IPS-18a (cell line): Measurements from ENCODE around the gene FAN1.

Source experiments
- H3K27ac ChIP-seq: one replicate; pipeline ENCODE4 v1.5.1; 2013; ENCODE audit warnings: low read length
- H3K27me3 ChIP-seq: one replicate; pipeline ENCODE4 v1.6.1; 2013; ENCODE audit warnings: mild to moderate bottlenecking, low read length; ENCODE audit not compliant: control insufficient read depth, insufficient read depth
- H3K36me3 ChIP-seq: one replicate; pipeline ENCODE4 v1.6.1; 2013; ENCODE audit warnings: low read depth, low read length; ENCODE audit not compliant: control insufficient read depth
- H3K4me1 ChIP-seq: one replicate; pipeline ENCODE4 v1.6.1; 2013; ENCODE audit warnings: low read depth, low read length; ENCODE audit not compliant: control insufficient read depth
- H3K4me3 ChIP-seq: one replicate; pipeline ENCODE4 v1.5.1; 2013; ENCODE audit warnings: low read length
- H3K9ac ChIP-seq: one replicate; pipeline ENCODE4 v1.6.1; 2013; ENCODE audit warnings: mild to moderate bottlenecking, low read length, moderate library complexity
- H3K9me3 ChIP-seq: one replicate; pipeline ENCODE4 v1.6.1; 2013; ENCODE audit warnings: low read depth, low read length; ENCODE audit not compliant: control insufficient read depth

FAN1 gene

GRCh38 chr15:30895461-30896210, 8.1 kb upstream of the FAN1 start:
- H3K27ac ChIP-seq = no peak overlapping the region
- no peaks in the 10 kb centered on the region for H3K9me3 ChIP-seq

DNA sequence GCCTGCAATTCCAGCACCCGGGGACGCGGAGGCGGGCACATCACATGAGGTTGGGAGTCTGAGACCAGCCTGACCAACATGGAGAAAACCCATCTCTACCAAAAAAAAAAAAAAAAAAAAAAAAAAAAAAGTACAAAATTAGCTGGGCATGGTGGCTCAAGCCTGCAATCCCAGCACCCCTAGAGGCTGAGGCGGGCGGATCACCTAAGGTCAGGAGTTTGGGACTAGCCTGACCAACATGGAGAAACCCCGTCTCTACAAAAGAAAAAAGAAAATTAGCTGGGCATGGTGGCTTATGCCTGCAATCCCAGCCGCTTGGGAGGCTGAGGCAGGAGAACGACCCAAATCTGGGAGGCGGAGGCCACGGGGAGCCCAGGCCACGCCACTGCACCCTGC, 7.5 kb upstream of the FAN1 start:
- no peak overlapping the region for H3K9ac ChIP-seq
- H3K4me1 ChIP-seq = peaks cover 11% of the 10 kb centered on the region
- no peak overlapping the region for H3K27ac ChIP-seq
- no peaks in the 10 kb centered on the region for H3K36me3 ChIP-seq
- no peaks in the 10 kb centered on the region for H3K27me3 ChIP-seq
- no peaks in the 10 kb centered on the region for H3K9me3 ChIP-seq
- H3K4me3 ChIP-seq = no peak overlapping the region

More at GRCh38 chr15:30895461-30896210, 8.1 kb upstream of the FAN1 start:
- H3K9ac ChIP-seq = no peak overlapping the region
- peaks cover 11% of the 10 kb centered on the region for H3K4me1 ChIP-seq
- no peaks in the 10 kb centered on the region for H3K27me3 ChIP-seq
- H3K36me3 ChIP-seq = no peaks in the 10 kb centered on the region
- H3K4me3 ChIP-seq = no peak overlapping the region

DNA sequence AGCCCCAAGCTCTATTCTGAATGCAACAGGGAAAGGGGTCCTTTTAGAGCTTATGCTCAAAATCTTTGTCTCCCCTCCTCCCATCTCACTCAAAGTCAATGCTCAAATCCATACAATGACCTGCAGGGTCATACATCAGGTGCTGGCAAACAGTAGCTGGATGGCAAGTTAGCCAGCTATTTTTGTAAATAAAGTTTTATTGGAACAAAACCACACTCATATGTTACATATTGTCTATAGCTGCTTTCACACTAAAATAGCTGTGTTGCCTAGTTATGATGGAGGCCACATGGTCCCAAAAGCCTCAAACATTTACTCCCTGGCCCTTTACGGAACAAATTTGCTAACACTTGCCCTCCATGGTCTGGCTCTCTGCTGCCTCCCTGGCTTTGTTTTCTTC, 1.8 kb upstream of the FAN1 start:
- no peaks in the 10 kb centered on the region for H3K36me3 ChIP-seq
- no peak overlapping the region for H3K4me3 ChIP-seq
- no peak overlapping the region for H3K9ac ChIP-seq
- H3K9me3 ChIP-seq = no peaks in the 10 kb centered on the region
- H3K4me1 ChIP-seq = peaks cover 4% of the 10 kb centered on the region
- H3K27me3 ChIP-seq = no peaks in the 10 kb centered on the region
- no peak overlapping the region for H3K27ac ChIP-seq

- H3K27me3 ChIP-seq = no peaks in the 10 kb centered on the region
- peaks cover 12% of the 10 kb centered on the region for H3K36me3 ChIP-seq
- no peak overlapping the region for H3K27ac ChIP-seq
- H3K4me1 ChIP-seq = peaks cover 4% of the 10 kb centered on the region
- H3K4me3 ChIP-seq = peak overlapping the region; percentile 85
- H3K9ac ChIP-seq = no peak overlapping the region
- H3K9me3 ChIP-seq = no peaks in the 10 kb centered on the region
Measured at GRCh38 chr15:30904812-30905211, 1.1 kb downstream of the FAN1 start.

DNA sequence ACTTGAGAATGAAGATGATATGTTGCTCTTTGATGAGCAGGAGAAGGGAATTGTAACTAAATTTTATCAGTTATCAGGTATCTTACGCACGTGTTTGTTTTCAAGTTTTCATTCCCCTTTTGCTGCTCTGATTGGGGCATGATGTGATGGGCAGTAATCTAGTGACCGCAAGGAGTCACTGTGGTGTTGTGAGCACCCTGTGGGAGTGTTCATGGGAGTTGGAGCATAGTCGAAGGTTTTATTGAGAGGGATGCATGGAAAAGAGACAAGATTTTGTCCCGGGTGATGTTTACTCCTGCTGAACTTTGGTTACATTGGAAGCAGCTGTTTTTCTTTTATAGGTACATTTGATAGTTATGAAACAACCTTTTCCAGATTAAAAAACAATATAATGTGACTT, 2.1 kb downstream of the FAN1 start:
- H3K9ac ChIP-seq = no peak overlapping the region
- H3K9me3 ChIP-seq = no peaks in the 10 kb centered on the region
- peaks cover 4% of the 10 kb centered on the region for H3K4me1 ChIP-seq
- H3K27me3 ChIP-seq = no peaks in the 10 kb centered on the region
- peaks cover 18% of the 10 kb centered on the region for H3K36me3 ChIP-seq
- no peak overlapping the region for H3K4me3 ChIP-seq
- no peak overlapping the region for H3K27ac ChIP-seq

- H3K27me3 ChIP-seq = no peaks in the 10 kb centered on the region
- H3K27ac ChIP-seq = no peak overlapping the region
- peaks cover 4% of the 10 kb centered on the region for H3K4me1 ChIP-seq
- no peak overlapping the region for H3K4me3 ChIP-seq
- H3K36me3 ChIP-seq = peaks cover 22% of the 10 kb centered on the region
- no peaks in the 10 kb centered on the region for H3K9me3 ChIP-seq
- no peak overlapping the region for H3K9ac ChIP-seq
Measured at GRCh38 chr15:30906366-30906765, 2.7 kb downstream of the FAN1 start.

- H3K4me3 ChIP-seq = no peak overlapping the region
- H3K9ac ChIP-seq = no peak overlapping the region
- H3K9me3 ChIP-seq = no peaks in the 10 kb centered on the region
- no peaks in the 10 kb centered on the region for H3K27me3 ChIP-seq
- no peak overlapping the region for H3K27ac ChIP-seq
- H3K4me1 ChIP-seq = no peaks in the 10 kb centered on the region
- peaks cover 65% of the 10 kb centered on the region for H3K36me3 ChIP-seq
Measured at GRCh38 chr15:30913761-30914160, 10.0 kb downstream of the FAN1 start.

GRCh38 chr15:30917013-30917412, 13.3 kb downstream of the FAN1 start:
- no peak overlapping the region for H3K9ac ChIP-seq
- H3K27me3 ChIP-seq = no peaks in the 10 kb centered on the region
- H3K4me1 ChIP-seq = peaks cover 14% of the 10 kb centered on the region
- peaks cover 49% of the 10 kb centered on the region for H3K36me3 ChIP-seq
- H3K4me3 ChIP-seq = no peak overlapping the region
- H3K27ac ChIP-seq = no peak overlapping the region
- H3K9me3 ChIP-seq = no peaks in the 10 kb centered on the region

- no peaks in the 10 kb centered on the region for H3K27me3 ChIP-seq
- H3K4me1 ChIP-seq = peaks cover 20% of the 10 kb centered on the region
- peaks cover 49% of the 10 kb centered on the region for H3K36me3 ChIP-seq
- no peak overlapping the region for H3K27ac ChIP-seq
- no peaks in the 10 kb centered on the region for H3K9me3 ChIP-seq
- H3K9ac ChIP-seq = no peak overlapping the region
- H3K4me3 ChIP-seq = no peak overlapping the region
Measured at GRCh38 chr15:30917675-30918074, 14.0 kb downstream of the FAN1 start.

DNA sequence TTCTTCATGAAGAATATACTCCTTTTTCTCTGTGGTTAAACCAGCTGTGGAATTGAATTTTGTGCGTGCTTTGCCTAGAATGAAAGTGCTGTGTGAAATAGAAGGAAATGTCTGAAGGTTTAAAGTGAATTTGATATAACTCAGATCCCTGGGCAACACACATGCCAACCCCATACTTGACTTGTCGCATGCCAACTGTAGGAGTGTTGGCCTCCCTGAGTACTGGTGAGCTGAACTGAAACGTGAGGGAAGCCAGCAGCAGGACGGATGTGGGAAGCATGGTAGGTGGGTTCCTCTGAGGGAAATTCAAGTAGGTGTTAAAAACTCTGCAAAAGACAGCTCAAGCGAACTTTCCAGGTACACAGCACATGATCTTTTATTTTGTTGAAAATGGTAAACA, 14.7 kb downstream of the FAN1 start:
- H3K4me3 ChIP-seq = no peak overlapping the region
- no peaks in the 10 kb centered on the region for H3K27me3 ChIP-seq
- H3K4me1 ChIP-seq = peaks cover 27% of the 10 kb centered on the region
- no peaks in the 10 kb centered on the region for H3K9me3 ChIP-seq
- peaks cover 42% of the 10 kb centered on the region for H3K36me3 ChIP-seq
- no peak overlapping the region for H3K9ac ChIP-seq
- no peak overlapping the region for H3K27ac ChIP-seq

DNA sequence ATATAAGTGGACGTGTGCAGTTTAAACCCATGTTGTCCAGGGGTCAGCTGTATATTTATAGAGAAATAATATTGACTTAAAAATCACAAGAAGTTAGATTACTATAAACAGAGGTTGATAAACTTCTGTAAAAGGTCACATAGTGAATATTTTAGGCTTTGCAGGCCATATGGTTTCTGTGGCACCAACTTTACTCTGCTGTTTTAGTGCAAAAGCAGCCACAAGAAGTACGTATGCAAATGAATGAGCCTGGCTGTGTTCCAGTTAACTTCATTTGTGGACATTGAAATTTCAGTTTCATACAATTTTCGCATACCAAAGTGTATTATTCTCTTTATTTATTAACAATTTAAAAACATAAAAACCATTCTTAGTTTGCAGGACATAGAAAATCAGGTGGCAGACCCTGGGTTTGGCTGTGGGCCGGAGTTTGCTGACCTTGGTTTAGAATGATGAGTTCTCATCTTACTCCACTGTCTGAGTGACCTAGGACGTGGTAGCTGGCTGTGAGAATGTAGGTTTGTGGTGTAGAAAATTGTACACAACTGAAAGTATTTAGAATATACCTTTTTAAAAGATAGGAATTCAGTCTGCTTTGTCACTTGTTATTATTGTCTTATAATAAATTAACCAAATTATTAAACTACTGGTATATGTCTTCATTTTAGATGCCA, 16.3 kb downstream of the FAN1 start:
- H3K9me3 ChIP-seq = no peaks in the 10 kb centered on the region
- no peak overlapping the region for H3K4me3 ChIP-seq
- H3K36me3 ChIP-seq = peaks cover 41% of the 10 kb centered on the region
- no peak overlapping the region for H3K27ac ChIP-seq
- H3K27me3 ChIP-seq = no peaks in the 10 kb centered on the region
- peaks cover 33% of the 10 kb centered on the region for H3K4me1 ChIP-seq
- no peak overlapping the region for H3K9ac ChIP-seq

- Histone ChIP-seq H3K36me3 (peaks cover 42% of the 10 kb centered on the region), H3K9ac (no peak overlapping the region)
Measured at GRCh38 chr15:30921106-30921505, 17.4 kb downstream of the FAN1 start.

More at GRCh38 chr15:30921106-30921505, 17.4 kb downstream of the FAN1 start:
- H3K9me3 ChIP-seq = no peaks in the 10 kb centered on the region
- no peak overlapping the region for H3K27ac ChIP-seq
- H3K4me1 ChIP-seq = peaks cover 33% of the 10 kb centered on the region
- H3K27me3 ChIP-seq = no peaks in the 10 kb centered on the region
- no peak overlapping the region for H3K4me3 ChIP-seq
